Central memory CD4-positive, alpha-beta T cell (primary cell): ENCODE results near the gene CDK14.

Experiments
- DNase-seq: peaks from one replicate; pipeline ENCODE4 v3.0.0; 2022

The CDK14 gene

GRCh38 chr7:90857603-90858002 is 261.5 kb downstream of the CDK14 start:
- DNase-seq: no peak

GRCh38 chr7:90858546-90858945 is 262.4 kb downstream of the CDK14 start:
- DNase-seq: no peak

GRCh38 chr7:90859521-90859920 is 263.4 kb downstream of the CDK14 start:
- DNase-seq: no peak

GRCh38 chr7:90864088-90864487 is 268.0 kb downstream of the CDK14 start:
- no peak for DNase-seq

- DNase-seq: no peak
Observed at GRCh38 chr7:90869335-90869734, 273.2 kb downstream of the CDK14 start.

GRCh38 chr7:90876701-90877100 is 280.6 kb downstream of the CDK14 start:
- no peak for DNase-seq

GRCh38 chr7:90877201-90877600 is 281.1 kb downstream of the CDK14 start:
- DNase-seq: no peak

GRCh38 chr7:90879924-90880323 is 283.8 kb downstream of the CDK14 start:
- no peak for DNase-seq

GRCh38 chr7:90886416-90886815 is 290.3 kb downstream of the CDK14 start:
- no peak for DNase-seq

- DNase-seq: no peak
Observed at GRCh38 chr7:90889210-90889609, 293.1 kb downstream of the CDK14 start.

GRCh38 chr7:90889644-90890043 is 293.5 kb downstream of the CDK14 start:
- no peak for DNase-seq

- DNase-seq: no peak
Observed at GRCh38 chr7:90891529-90891928, 295.4 kb downstream of the CDK14 start.

GRCh38 chr7:90892213-90892612 is 296.1 kb downstream of the CDK14 start:
- DNase-seq: no peak

GRCh38 chr7:90894122-90894521 is 298.0 kb downstream of the CDK14 start:
- DNase-seq: no peak

GRCh38 chr7:90896458-90896857 is 300.3 kb downstream of the CDK14 start:
- DNase-seq: no peak

- DNase-seq: no peak
Observed at GRCh38 chr7:90897961-90898469, 301.9 kb downstream of the CDK14 start.

GRCh38 chr7:90900628-90901356 is 304.7 kb downstream of the CDK14 start:
- no peak for DNase-seq

- DNase-seq: no peak
Observed at GRCh38 chr7:90903841-90904240, 307.7 kb downstream of the CDK14 start.

- DNase-seq: no peak
Observed at GRCh38 chr7:90910136-90910535, 314.0 kb downstream of the CDK14 start.

- no peak for DNase-seq
Observed at GRCh38 chr7:90916319-90916718, 320.2 kb downstream of the CDK14 start.

- no peak for DNase-seq
Observed at GRCh38 chr7:90917539-90917938, 321.4 kb downstream of the CDK14 start.

GRCh38 chr7:90918303-90918702 is 322.2 kb downstream of the CDK14 start:
- DNase-seq: no peak

- no peak for DNase-seq
Observed at GRCh38 chr7:90919816-90920215, 323.7 kb downstream of the CDK14 start.

GRCh38 chr7:90920336-90920735 is 324.2 kb downstream of the CDK14 start:
- no peak for DNase-seq

- no peak for DNase-seq
Observed at GRCh38 chr7:90923541-90923997, 327.4 kb downstream of the CDK14 start.
